Activated CD4-positive, alpha-beta memory T cell treated with anti-CD3 and anti-CD28 coated beads for 36 hours (primary cell): Measurements from ENCODE around the gene ZNF214. TPM values are rescaled to one million over a fixed set of nuclear protein-coding genes. Genes with fewer than 3 reads are reported as not detected.

Source experiments
- CTCF ChIA-PET: fragments of 350-600 bp; sonication (Branson Sonifier 250); formaldehyde crosslinking; loops from one replicate; lab custom pipeline; 2021; ENCODE audit warnings: antibody characterized with exemption, inconsistent platforms; lab: Charles Lee
- POLR2A ChIA-PET: fragments of 350-600 bp; sonication (Branson Sonifier 250); formaldehyde crosslinking; loops from one replicate; lab custom pipeline; 2021; ENCODE audit warnings: antibody characterized with exemption; lab: Charles Lee
- DNase-seq: peaks from one replicate; pipeline ENCODE4 v3.0.0-alpha.2; 2020
- H3K27ac Mint-ChIP-seq: one replicate; pipeline ENCODE4 v1.8.0; 2021; ENCODE audit warnings: mixed read lengths
- H3K27me3 Mint-ChIP-seq: one replicate; pipeline ENCODE4 v1.8.0; 2021; ENCODE audit warnings: mixed read lengths
- H3K36me3 Mint-ChIP-seq: one replicate; pipeline ENCODE4 v1.8.0; 2021; ENCODE audit warnings: mixed read lengths
- H3K4me1 Mint-ChIP-seq: one replicate; pipeline ENCODE4 v1.8.0; 2021; ENCODE audit warnings: low read depth, mixed read lengths
- H3K4me3 Mint-ChIP-seq: one replicate; pipeline ENCODE4 v1.8.0; 2021; ENCODE audit warnings: mild to moderate bottlenecking, mixed read lengths
- H3K9me3 Mint-ChIP-seq: one replicate; pipeline ENCODE4 v1.8.0; 2021; ENCODE audit warnings: mixed read lengths
- intact Hi-C: fragments of 100-400 bp; cut with micrococcal nuclease; formaldehyde crosslinking; loops from one replicate; pipeline ENCODE4 v1.15.1; 2023
- total RNA-seq, 2 experiments: library from RNA; stranded (reverse); gene quantifications; one replicate each; pipeline ENCODE4 v1.2.3, GENCODE V29; 2021

Gene ZNF214
- total RNA-seq, result not detected

- Mint-ChIP-seq H3K9me3 (no peaks in the 10 kb centered on the region), H3K4me3 (peak within 1 kb of the TSS; percentile 60), H3K27me3 (peaks cover 25% of the 10 kb centered on the region), H3K36me3 (no peaks in the 10 kb centered on the region), H3K27ac (no peak within 1 kb of the TSS), H3K4me1 (peaks cover 3% of the 10 kb centered on the region)
- DNase-seq, result peak; percentile 12
- ChIA-PET CTCF (interaction anchor here (0.8 to 1.4 kb wide), 2 partner anchors 10 to 196 kb away, joined by 3 read pairs; no protein-coding TSS in a partner anchor), POLR2A (no interaction called here)
- intact Hi-C loops, result no loop called here
Measured at GRCh38 chr11:7020183-7020917, at the start of gene ZNF214, which contains the start of gene NLRP14. TSS of gene ZNF214 (minus strand) at chr11:7020346. CDS start at chr11:7002835, 17,511 bp downstream. TSS of gene NLRP14 (plus strand) at chr11:7020479. CDS start at chr11:7038587, 18,108 bp downstream.

DNA sequence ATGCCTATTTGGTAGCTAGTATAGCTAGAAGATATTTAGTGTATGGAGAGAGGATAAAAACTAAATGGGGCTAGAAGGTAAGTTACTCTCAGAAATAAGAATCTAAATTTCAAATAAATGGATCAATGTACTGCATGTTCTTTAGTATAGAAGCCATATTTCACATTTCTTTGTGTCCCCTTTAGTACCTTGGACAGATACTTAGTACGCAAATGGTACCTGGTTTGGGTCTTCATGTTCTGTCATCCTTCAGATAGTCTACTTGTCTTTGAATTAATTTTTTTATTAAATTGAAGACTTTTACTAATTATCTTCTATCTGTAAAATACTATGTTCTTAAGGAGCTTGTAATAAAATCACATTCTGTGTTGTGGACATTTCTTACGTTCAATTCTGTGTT lies 42.4 kb upstream of the ZNF214 start:
- Mint-ChIP-seq H3K4me1 (no peaks in the 10 kb centered on the region), H3K36me3 (no peaks in the 10 kb centered on the region), H3K4me3 (no peak overlapping the region), H3K27ac (no peak overlapping the region), H3K27me3 (peaks cover 3% of the 10 kb centered on the region), H3K9me3 (peaks cover 5% of the 10 kb centered on the region)
- intact Hi-C loops, result no loop called here
- DNase-seq, result no peak
- ChIA-PET POLR2A (no interaction called here), CTCF (no interaction called here)

DNA sequence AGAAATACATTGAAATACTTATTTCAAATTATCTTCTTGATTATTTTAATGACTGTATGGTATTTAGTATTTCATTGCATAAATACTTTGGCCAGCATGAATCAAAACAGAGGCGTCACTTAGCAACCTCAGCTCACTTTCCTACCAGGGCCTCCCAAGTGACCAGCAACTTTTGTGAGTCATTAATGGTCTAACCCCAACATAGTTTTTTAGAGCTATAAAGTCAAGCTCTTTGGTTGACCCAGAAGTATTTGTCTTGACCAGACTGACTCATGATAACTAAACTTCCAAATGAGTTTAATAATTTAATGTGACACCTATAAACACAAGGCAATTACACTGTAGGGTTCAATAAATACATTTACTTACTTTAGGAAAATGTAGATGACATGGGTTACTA lies 40.7 kb upstream of the ZNF214 start:
- H3K27me3 Mint-ChIP-seq, result no peaks in the 10 kb centered on the region
- POLR2A ChIA-PET, result no interaction called here
- no peak overlapping the region for H3K27ac Mint-ChIP-seq
- H3K4me3 Mint-ChIP-seq, result no peak overlapping the region
- no peak for DNase-seq
- H3K9me3 Mint-ChIP-seq, result peaks cover 3% of the 10 kb centered on the region
- intact Hi-C loops, result no loop called here
- CTCF ChIA-PET, result no interaction called here
- H3K36me3 Mint-ChIP-seq, result no peaks in the 10 kb centered on the region
- H3K4me1 Mint-ChIP-seq, result no peaks in the 10 kb centered on the region

GRCh38 chr11:7057641-7058040 lies 37.5 kb upstream of the ZNF214 start:
- no peaks in the 10 kb centered on the region for H3K4me1 Mint-ChIP-seq
- H3K4me3 Mint-ChIP-seq, result no peak overlapping the region
- peaks cover 12% of the 10 kb centered on the region for H3K27me3 Mint-ChIP-seq
- ChIA-PET POLR2A (no interaction called here), CTCF (interaction anchor here (1.3 kb wide), 1 partner anchor 40 kb away, joined by 3 read pairs; no protein-coding TSS in a partner anchor)
- no peaks in the 10 kb centered on the region for H3K36me3 Mint-ChIP-seq
- no peak overlapping the region for H3K27ac Mint-ChIP-seq
- no peaks in the 10 kb centered on the region for H3K9me3 Mint-ChIP-seq
- no peak for DNase-seq
- intact Hi-C loops, result no loop called here

DNA sequence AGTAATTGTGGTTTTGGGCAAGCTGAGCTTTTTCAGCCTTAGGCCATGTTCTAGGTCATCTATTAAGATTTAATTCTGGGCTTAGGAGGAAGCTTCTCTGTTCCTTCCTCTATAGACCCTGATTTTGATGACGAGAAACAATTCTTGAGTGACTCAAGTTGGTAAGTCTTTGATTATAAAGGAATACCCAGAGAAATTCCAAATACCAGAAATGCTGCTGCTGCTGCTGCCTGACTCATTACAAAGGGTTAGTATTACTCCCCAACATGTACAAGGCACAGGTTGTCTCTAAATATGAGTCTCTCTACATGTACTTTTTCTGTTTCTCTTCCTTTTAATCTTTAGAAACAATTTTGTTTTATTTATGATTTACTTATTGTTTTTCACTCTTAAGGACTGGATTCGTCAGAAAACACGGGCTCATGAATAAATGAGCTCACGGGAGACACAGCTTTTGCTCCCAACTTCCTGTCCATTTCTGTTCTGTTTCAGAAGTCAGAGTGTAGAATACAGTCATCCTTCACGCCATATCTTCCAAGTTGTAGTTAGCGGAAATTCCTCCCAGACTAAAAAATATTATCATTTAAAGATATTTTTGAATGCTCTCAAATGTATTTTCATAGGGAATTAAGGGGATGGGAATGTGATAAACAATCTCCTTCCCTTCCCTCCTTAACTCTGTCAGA lies 36.8 kb upstream of the ZNF214 start:
- ChIA-PET POLR2A (no interaction called here), CTCF (interaction anchor here (1.3 kb wide), 1 partner anchor 41 kb away, joined by 3 read pairs; no protein-coding TSS in a partner anchor)
- Mint-ChIP-seq H3K4me1 (no peaks in the 10 kb centered on the region), H3K27me3 (peaks cover 12% of the 10 kb centered on the region), H3K27ac (no peak overlapping the region), H3K4me3 (no peak overlapping the region), H3K36me3 (no peaks in the 10 kb centered on the region), H3K9me3 (no peaks in the 10 kb centered on the region)
- DNase-seq, result no peak
- intact Hi-C loops, result no loop called here

GRCh38 chr11:7050191-7050590 lies 30.0 kb upstream of the ZNF214 start:
- Mint-ChIP-seq H3K4me3 (no peak overlapping the region), H3K27ac (no peak overlapping the region), H3K4me1 (no peaks in the 10 kb centered on the region), H3K27me3 (peaks cover 11% of the 10 kb centered on the region), H3K36me3 (no peaks in the 10 kb centered on the region), H3K9me3 (no peaks in the 10 kb centered on the region)
- no peak for DNase-seq
- ChIA-PET POLR2A (no interaction called here), CTCF (no interaction called here)
- intact Hi-C loops, result no loop called here

GRCh38 chr11:7046474-7047175 lies 26.5 kb upstream of the ZNF214 start:
- Mint-ChIP-seq H3K27ac (no peak overlapping the region), H3K4me3 (no peak overlapping the region), H3K36me3 (no peaks in the 10 kb centered on the region), H3K4me1 (no peaks in the 10 kb centered on the region), H3K9me3 (no peaks in the 10 kb centered on the region), H3K27me3 (no peaks in the 10 kb centered on the region)
- ChIA-PET CTCF (no interaction called here), POLR2A (no interaction called here)
- no peak for DNase-seq
- intact Hi-C loops, result no loop called here

DNA sequence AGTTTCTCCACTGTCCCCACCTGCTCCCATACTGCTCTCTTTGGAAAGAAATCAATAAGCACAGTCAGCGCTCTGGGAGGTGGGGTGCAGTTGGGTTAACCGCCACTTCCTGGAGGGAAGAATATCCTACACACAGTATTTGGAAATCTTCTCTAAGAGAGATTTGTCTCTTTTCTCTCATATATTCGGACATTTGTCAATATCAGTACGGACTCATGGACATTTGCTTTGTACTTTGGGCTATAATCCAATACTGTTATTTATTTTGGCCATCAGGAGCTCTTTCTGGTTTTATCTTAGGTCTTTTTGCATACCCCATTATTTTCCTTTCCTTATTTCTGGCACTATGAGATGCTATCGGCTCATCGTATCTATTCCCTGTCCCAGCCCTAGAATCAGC lies 13.9 kb upstream of the ZNF214 start:
- Mint-ChIP-seq H3K9me3 (no peaks in the 10 kb centered on the region), H3K36me3 (no peaks in the 10 kb centered on the region), H3K27ac (no peak overlapping the region), H3K27me3 (peaks cover 3% of the 10 kb centered on the region), H3K4me1 (no peaks in the 10 kb centered on the region), H3K4me3 (no peak overlapping the region)
- no peak for DNase-seq
- ChIA-PET POLR2A (no interaction called here), CTCF (no interaction called here)
- intact Hi-C loops, result no loop called here

GRCh38 chr11:7032692-7033091 lies 12.5 kb upstream of the ZNF214 start:
- ChIA-PET POLR2A (no interaction called here), CTCF (no interaction called here)
- Mint-ChIP-seq H3K4me3 (no peak overlapping the region), H3K27me3 (peaks cover 3% of the 10 kb centered on the region), H3K9me3 (no peaks in the 10 kb centered on the region), H3K27ac (no peak overlapping the region), H3K4me1 (no peaks in the 10 kb centered on the region), H3K36me3 (no peaks in the 10 kb centered on the region)
- intact Hi-C loops, result no loop called here
- DNase-seq, result no peak

- no peak overlapping the region for H3K27ac Mint-ChIP-seq
- POLR2A ChIA-PET, result no interaction called here
- no peak for DNase-seq
- no peaks in the 10 kb centered on the region for H3K4me1 Mint-ChIP-seq
- no peaks in the 10 kb centered on the region for H3K9me3 Mint-ChIP-seq
- H3K27me3 Mint-ChIP-seq, result peaks cover 3% of the 10 kb centered on the region
- no peaks in the 10 kb centered on the region for H3K36me3 Mint-ChIP-seq
- intact Hi-C loops, result no loop called here
- no peak overlapping the region for H3K4me3 Mint-ChIP-seq
- CTCF ChIA-PET, result no interaction called here
Measured at GRCh38 chr11:7031471-7031871, 11.3 kb upstream of the ZNF214 start.

- intact Hi-C loops, result no loop called here
- no peak overlapping the region for H3K27ac Mint-ChIP-seq
- no peaks in the 10 kb centered on the region for H3K4me1 Mint-ChIP-seq
- DNase-seq, result no peak
- H3K36me3 Mint-ChIP-seq, result no peaks in the 10 kb centered on the region
- no peak overlapping the region for H3K4me3 Mint-ChIP-seq
- ChIA-PET CTCF (interaction anchor here (1.6 kb wide), 1 partner anchor 9 kb away, joined by 3 read pairs; no protein-coding TSS in a partner anchor), POLR2A (no interaction called here)
- peaks cover 3% of the 10 kb centered on the region for H3K27me3 Mint-ChIP-seq
- no peaks in the 10 kb centered on the region for H3K9me3 Mint-ChIP-seq
Measured at GRCh38 chr11:7030836-7031235, 10.7 kb upstream of the ZNF214 start.

- no peak for DNase-seq
- intact Hi-C loops, result no loop called here
- CTCF ChIA-PET, result no interaction called here
- no peak overlapping the region for H3K4me3 Mint-ChIP-seq
- H3K27ac Mint-ChIP-seq, result no peak overlapping the region
- no peaks in the 10 kb centered on the region for H3K36me3 Mint-ChIP-seq
- H3K4me1 Mint-ChIP-seq, result no peaks in the 10 kb centered on the region
- POLR2A ChIA-PET, result no interaction called here
- H3K9me3 Mint-ChIP-seq, result no peaks in the 10 kb centered on the region
- peaks cover 2% of the 10 kb centered on the region for H3K27me3 Mint-ChIP-seq
Measured at GRCh38 chr11:7028141-7028540, 8.0 kb upstream of the ZNF214 start.
